A172 (cell line): ENCODE measurements around the gene CACNA1H. TPM values are rescaled to one million over a fixed set of nuclear protein-coding genes. Genes with fewer than 3 reads are reported as not detected.

ENCODE experiments used
- DNase-seq: peaks from one replicate; pipeline ENCODE4 v3.0.0-alpha.2; 2015; ENCODE audit warnings: low spot score
- total RNA-seq: library from RNA; depleted of rRNA; stranded (reverse); fragments of >200 nt; shearing (Covaris generic); gene quantifications from 2 replicates; pipeline ENCODE4 v1.2.3, GENCODE V29; 2014

CACNA1H gene
- total RNA-seq, 1 experiment from 2014 or later, result 3.4 TPM

GRCh38 chr16:1122398-1122765, 30.5 kb upstream of the CACNA1H start:
- no peak for DNase-seq

GRCh38 chr16:1123525-1124230, 29.2 kb upstream of the CACNA1H start:
- DNase-seq, result no peak

- DNase-seq, result no peak
These were observed 28.6 kb upstream of the CACNA1H start for GRCh38 chr16:1124291-1124690.

GRCh38 chr16:1124795-1125194, 28.1 kb upstream of the CACNA1H start:
- DNase-seq, result no peak

GRCh38 chr16:1125471-1125870, 27.4 kb upstream of the CACNA1H start:
- no peak for DNase-seq

- DNase-seq, result no peak
These were observed 26.9 kb upstream of the CACNA1H start for GRCh38 chr16:1126044-1126443.

- no peak for DNase-seq
These were observed 26.3 kb upstream of the CACNA1H start for GRCh38 chr16:1126586-1126985.

GRCh38 chr16:1127101-1127500, 25.8 kb upstream of the CACNA1H start:
- DNase-seq, result no peak

GRCh38 chr16:1127971-1128715, 24.8 kb upstream of the CACNA1H start:
- DNase-seq, result no peak

GRCh38 chr16:1129106-1129960, 23.6 kb upstream of the CACNA1H start:
- no peak for DNase-seq

- DNase-seq, result no peak
These were observed 22.5 kb upstream of the CACNA1H start for GRCh38 chr16:1130382-1130781.

GRCh38 chr16:1131378-1131994, 21.4 kb upstream of the CACNA1H start:
- no peak for DNase-seq

GRCh38 chr16:1132431-1132830, 20.5 kb upstream of the CACNA1H start:
- no peak for DNase-seq

- no peak for DNase-seq
These were observed 19.6 kb upstream of the CACNA1H start for GRCh38 chr16:1133271-1133670.

GRCh38 chr16:1133810-1134520, 18.9 kb upstream of the CACNA1H start:
- DNase-seq, result no peak

- no peak for DNase-seq
These were observed 18.0 kb upstream of the CACNA1H start for GRCh38 chr16:1134776-1135458.

GRCh38 chr16:1135459-1135825, 17.5 kb upstream of the CACNA1H start:
- DNase-seq, result no peak

- DNase-seq, result peak; percentile 93
These were observed 15.3 kb upstream of the CACNA1H start for GRCh38 chr16:1137604-1138003.

- DNase-seq, result no peak
These were observed 12.2 kb upstream of the CACNA1H start for GRCh38 chr16:1140582-1141162.

GRCh38 chr16:1141191-1141590, 11.7 kb upstream of the CACNA1H start:
- DNase-seq, result peak; percentile 44
